Adipocyte (in vitro differentiated cells): Measurements from ENCODE around the gene CHMP5.

ENCODE experiments used
- DNase-seq: peaks from one replicate; pipeline ENCODE4 v3.0.0-alpha.2; 2015; ENCODE audit warnings: low read depth
- H3K27me3 ChIP-seq: replicated peaks from 2 replicates; pipeline ENCODE4 v1.7.0; 2013; ENCODE audit warnings: mild to moderate bottlenecking, low read length, moderate library complexity; ENCODE audit not compliant: control insufficient read depth, insufficient read depth
- H3K36me3 ChIP-seq: 2 replicates; pipeline ENCODE4 v1.7.0; 2013; ENCODE audit warnings: low read length, mild to moderate bottlenecking, moderate library complexity; ENCODE audit not compliant: control insufficient read depth, insufficient read depth, severe bottlenecking
- H3K4me1 ChIP-seq: 2 replicates; pipeline ENCODE4 v1.7.0; 2013; ENCODE audit warnings: mild to moderate bottlenecking, low read length, moderate library complexity; ENCODE audit not compliant: control insufficient read depth, insufficient read depth
- H3K4me3 ChIP-seq: 2 replicates; pipeline ENCODE4 v1.7.0; 2013; ENCODE audit warnings: mild to moderate bottlenecking, low read length, moderate library complexity
- H3K9ac ChIP-seq: 2 replicates; pipeline ENCODE4 v1.7.0; 2013; ENCODE audit warnings: mild to moderate bottlenecking, low read length, moderate library complexity
- H3K9me3 ChIP-seq: 2 replicates; pipeline ENCODE4 v1.7.0; 2013; ENCODE audit warnings: mild to moderate bottlenecking, low read length, moderate library complexity; ENCODE audit not compliant: control insufficient read depth

The CHMP5 gene

GRCh38 chr9:33264473-33265177 lies at the start of gene CHMP5, which contains the start of gene BAG1:
Gene CHMP5 (plus strand): TSS chr9:33265049. CDS start chr9:33265079, 30 bp downstream.
Gene BAG1 (minus strand): TSS chr9:33264708.
- Histone ChIP-seq H3K36me3 (peaks cover 55% of the 10 kb centered on the region), H3K9ac (peak within 1 kb of the TSS; percentile 94), H3K9me3 (no peaks in the 10 kb centered on the region), H3K27me3 (no peaks in the 10 kb centered on the region), H3K4me1 (peaks cover 15% of the 10 kb centered on the region), H3K4me3 (peak within 1 kb of the TSS; percentile 98)
- peak; percentile 100 for DNase-seq

- no peaks in the 10 kb centered on the region for H3K9me3 ChIP-seq
- H3K9ac ChIP-seq, result no peak overlapping the region
- H3K4me3 ChIP-seq, result no peak overlapping the region
- peaks cover 12% of the 10 kb centered on the region for H3K27me3 ChIP-seq
- peaks cover 7% of the 10 kb centered on the region for H3K4me1 ChIP-seq
- no peak for DNase-seq
- H3K36me3 ChIP-seq, result no peaks in the 10 kb centered on the region
Observed at GRCh38 chr9:33220681-33221567, 43.9 kb upstream of the CHMP5 start.

- H3K4me3 ChIP-seq, result no peak overlapping the region
- peaks cover 9% of the 10 kb centered on the region for H3K27me3 ChIP-seq
- DNase-seq, result no peak
- H3K9ac ChIP-seq, result no peak overlapping the region
- no peaks in the 10 kb centered on the region for H3K36me3 ChIP-seq
- H3K9me3 ChIP-seq, result no peaks in the 10 kb centered on the region
- peaks cover 7% of the 10 kb centered on the region for H3K4me1 ChIP-seq
Observed at GRCh38 chr9:33221568-33221884, 43.3 kb upstream of the CHMP5 start.

- no peak for DNase-seq
- Histone ChIP-seq H3K36me3 (no peaks in the 10 kb centered on the region), H3K27me3 (peaks cover 4% of the 10 kb centered on the region), H3K4me3 (no peak overlapping the region), H3K9ac (no peak overlapping the region), H3K9me3 (no peaks in the 10 kb centered on the region), H3K4me1 (peaks cover 7% of the 10 kb centered on the region)
Observed at GRCh38 chr9:33222031-33222430, 42.8 kb upstream of the CHMP5 start.

- Histone ChIP-seq H3K4me1 (peaks cover 7% of the 10 kb centered on the region), H3K4me3 (no peak overlapping the region), H3K36me3 (no peaks in the 10 kb centered on the region), H3K9ac (no peak overlapping the region), H3K9me3 (no peaks in the 10 kb centered on the region), H3K27me3 (no peaks in the 10 kb centered on the region)
- peak; percentile 17 for DNase-seq
Observed at GRCh38 chr9:33223696-33224095, 41.2 kb upstream of the CHMP5 start.

- no peaks in the 10 kb centered on the region for H3K36me3 ChIP-seq
- no peak overlapping the region for H3K4me3 ChIP-seq
- H3K4me1 ChIP-seq, result peaks cover 7% of the 10 kb centered on the region
- H3K27me3 ChIP-seq, result no peaks in the 10 kb centered on the region
- peak; percentile 91 for DNase-seq
- no peaks in the 10 kb centered on the region for H3K9me3 ChIP-seq
- H3K9ac ChIP-seq, result peak overlapping the region; percentile 30
Observed at GRCh38 chr9:33225319-33226147, 39.3 kb upstream of the CHMP5 start.

GRCh38 chr9:33227008-33227398 lies 37.8 kb upstream of the CHMP5 start:
- no peak for DNase-seq
- Histone ChIP-seq H3K9me3 (no peaks in the 10 kb centered on the region), H3K9ac (no peak overlapping the region), H3K4me1 (peaks cover 7% of the 10 kb centered on the region), H3K27me3 (no peaks in the 10 kb centered on the region), H3K4me3 (no peak overlapping the region), H3K36me3 (no peaks in the 10 kb centered on the region)

GRCh38 chr9:33227741-33228140 lies 37.1 kb upstream of the CHMP5 start:
- Histone ChIP-seq H3K9ac (no peak overlapping the region), H3K27me3 (no peaks in the 10 kb centered on the region), H3K9me3 (no peaks in the 10 kb centered on the region), H3K4me1 (peaks cover 7% of the 10 kb centered on the region), H3K4me3 (no peak overlapping the region), H3K36me3 (no peaks in the 10 kb centered on the region)
- no peak for DNase-seq

GRCh38 chr9:33228606-33229005 lies 36.2 kb upstream of the CHMP5 start:
- Histone ChIP-seq H3K9me3 (no peaks in the 10 kb centered on the region), H3K4me3 (no peak overlapping the region), H3K9ac (no peak overlapping the region), H3K4me1 (peaks cover 7% of the 10 kb centered on the region), H3K36me3 (no peaks in the 10 kb centered on the region), H3K27me3 (peaks cover 3% of the 10 kb centered on the region)
- DNase-seq, result no peak

GRCh38 chr9:33229359-33230114 lies 35.3 kb upstream of the CHMP5 start:
- H3K36me3 ChIP-seq, result no peaks in the 10 kb centered on the region
- peaks cover 7% of the 10 kb centered on the region for H3K4me1 ChIP-seq
- H3K9ac ChIP-seq, result no peak overlapping the region
- H3K4me3 ChIP-seq, result no peak overlapping the region
- no peaks in the 10 kb centered on the region for H3K9me3 ChIP-seq
- no peak for DNase-seq
- H3K27me3 ChIP-seq, result peaks cover 3% of the 10 kb centered on the region
